K562 (cell line): Measurements from ENCODE around the gene AP3B2. TPM values are rescaled to one million over a fixed set of nuclear protein-coding genes. Genes with fewer than 3 reads are reported as not detected.

Source experiments
- ARID1B ChIP-seq: fragments of 450-650 bp; IDR thresholded peaks from 2 replicates; pipeline ENCODE4 v1.6.1; 2016; ENCODE audit warnings: antibody characterized with exemption, mild to moderate bottlenecking, inconsistent platforms
- BHLHE40 ChIP-seq: IDR thresholded peaks from 2 replicates; pipeline ENCODE4 v1.6.1; 2011; ENCODE audit warnings: low read length, improper control_type of control experiment
- COPS2 ChIP-seq: fragments of 450-650 bp; conservative IDR thresholded peaks from 2 replicates; pipeline ENCODE4 v1.6.1; 2016; ENCODE audit warnings: mild to moderate bottlenecking, moderate library complexity
- DPF2 ChIP-seq: fragments of 450-650 bp; IDR thresholded peaks from 2 replicates; pipeline ENCODE4 v1.6.1; 2016
- HDAC1 ChIP-seq, 2 experiments: fragments of 450-650 bp; IDR thresholded peaks; 2 replicates each; pipeline ENCODE4 v1.6.1; 2016 to 2017; ENCODE audit warnings: inconsistent platforms in 1 of 2, mild to moderate bottlenecking in 1 of 2, moderate library complexity in 1 of 2
- NFIC ChIP-seq: fragments of 450-650 bp; IDR thresholded peaks from 2 replicates; pipeline ENCODE4 v1.6.1; 2017; ENCODE audit warnings: mild to moderate bottlenecking, inconsistent platforms
- PKNOX1 ChIP-seq: fragments of 450-650 bp; IDR thresholded peaks from 2 replicates; pipeline ENCODE4 v1.6.1; 2016
- SMARCA5 ChIP-seq: fragments of 450-650 bp; IDR thresholded peaks from 2 replicates; pipeline ENCODE4 v1.6.1; 2016
- SUPT5H ChIP-seq: fragments of 450-650 bp; IDR thresholded peaks from 2 replicates; pipeline ENCODE4 v1.6.1; 2016
- TBP ChIP-seq: optimal IDR thresholded peaks from 2 replicates; pipeline ENCODE3; 2011; ENCODE audit warnings: low read depth, low read length, improper control_type of control experiment
- TRIM25 ChIP-seq: fragments of 450-650 bp; IDR thresholded peaks from 2 replicates; pipeline ENCODE4 v1.7.0; 2016; ENCODE audit warnings: borderline replicate concordance
- ZNF384 ChIP-seq: IDR thresholded peaks from 2 replicates; pipeline ENCODE4 v1.6.1; 2012; ENCODE audit warnings: low read depth, low read length, improper control_type of control experiment
- ZNF696 ChIP-seq: fragments of 250-450 bp; sonication (Bioruptor Pico); conservative IDR thresholded peaks from 2 replicates; pipeline ENCODE4 v1.4.0; 2020; ENCODE audit warnings: mild to moderate bottlenecking, moderate library complexity
- polyA plus RNA-seq, 8 experiments: library from polyadenylated mRNA; depleted of rRNA in 4 of 8; stranded (reverse) in 5 of 8; unstranded in 3 of 8; fragments of >200 nt; fragmentation: Nextera tagmentation in 2 of 8; fragmentation: Illumina TruSeq in 1 of 8; extraction: Ambion mirVana in 2 of 8; extraction: Trizol in 1 of 8; gene quantifications; 2 replicates each; pipeline versions ENCODE4 v1.2.1 to v1.2.3, GENCODE V29; 2011 to 2014; ENCODE audit warnings: inconsistent platforms in 1 of 8, missing spikeins in 1 of 8
- total RNA-seq, 7 experiments: library from RNA; depleted of rRNA in 6 of 7; stranded (reverse); fragments of >200 nt in 6 of 7; fragmentation: Illumina TruSeq in 2 of 7; extraction: Trizol in 2 of 7; gene quantifications; 2 replicates each; pipeline versions ENCODE4 v1.2.1 to v1.2.3, GENCODE V29; 2011 to 2021; ENCODE audit warnings: low replicate concordance in 1 of 7

The AP3B2 gene
- total and polyA plus RNA-seq, 9 of the 15 experiments (the other 6 are each of a cell fraction or from before 2014, with no cell fraction given), result 0.03 to 0.15 (median 0.10) TPM; not detected in 2

- TF ChIP-seq TRIM25 (0 out of 2 replicates have a peak, but pooled peaks have one; percentile 38), ZNF384 (peak; percentile 41; the same call in 1 of the 2 replicates), ARID1B (0 out of 2 replicates have a peak, but pooled peaks have one; percentile 8), DPF2 (peak; percentile 22; the same call in 1 of the 2 replicates), SMARCA5 (0 out of 2 replicates have a peak, but pooled peaks have one; percentile 26), NFIC (peak; percentile 51), HDAC1 (IDR thresholded peaks at IDR 0.05) (peak in 1 of 2 experiments; percentile 48; a peak in 1 of 4 replicates), PKNOX1 (peak; percentile 84), SUPT5H (peak; percentile 45; the same call in 1 of the 2 replicates), ZNF696 (CRISPR knock-in tag) (no peak), TBP (peak; percentile 26), COPS2 (no peak), BHLHE40 (no peak)
Measured at GRCh38 chr15:82643992-82644391, 65.7 kb downstream of the AP3B2 start (continued).
